Upper lobe of right lung (tissue), 1 donor: ENCODE results near the gene HNRNPU. TPM values are rescaled to one million over a fixed set of nuclear protein-coding genes. Genes with fewer than 3 reads are reported as not detected.

Source experiments
- ATAC-seq: fragments of 200-7000 bp; cut with Tn5 transposase; one replicate; pipeline ENCODE4 v1.9.1; 2020; ENCODE audit warnings: mild to moderate bottlenecking, moderate library complexity
- DNase-seq: peaks from one replicate; pipeline ENCODE4 v3.0.0-alpha.2; 2020
- H3K27ac ChIP-seq: fragments of 200-600 bp; one replicate; pipeline ENCODE4 v1.8.0; 2022
- H3K27me3 ChIP-seq: fragments of 200-600 bp; one replicate; pipeline ENCODE4 v1.8.0; 2022; ENCODE audit warnings: mild to moderate bottlenecking
- H3K36me3 ChIP-seq: fragments of 200-600 bp; one replicate; pipeline ENCODE4 v1.8.0; 2022
- H3K4me1 ChIP-seq: fragments of 200-600 bp; one replicate; pipeline ENCODE4 v1.8.0; 2022
- H3K4me3 ChIP-seq: fragments of 200-600 bp; one replicate; pipeline ENCODE4 v1.8.0; 2022; ENCODE audit warnings: mild to moderate bottlenecking
- H3K9me3 ChIP-seq: fragments of 200-600 bp; one replicate; pipeline ENCODE4 v1.8.0; 2022
- CTCF ChIP-seq: fragments of 200-600 bp; IDR thresholded peaks from one replicate; pipeline ENCODE4 v1.8.0; 2022; ENCODE audit warnings: antibody characterized with exemption
- intact Hi-C: fragments of 100-400 bp; cut with DNase I; formaldehyde crosslinking; loops from one replicate; pipeline ENCODE4 v1.11.0; 2022
- total RNA-seq: library from RNA; stranded (reverse); fragmentation: NEBNext Ultra II Directional; extraction: Animal tissue kit (Norgen Biotek cat#: 25700); gene quantifications from one replicate; pipeline ENCODE4 v1.2.1, GENCODE V29; 2021
- donor health status: DM: no; HTN: yes; CAD: no; lungs with severe emphysema.

Gene HNRNPU
- total RNA-seq, 1 donor from 2014 or later: 273 TPM

DNA sequence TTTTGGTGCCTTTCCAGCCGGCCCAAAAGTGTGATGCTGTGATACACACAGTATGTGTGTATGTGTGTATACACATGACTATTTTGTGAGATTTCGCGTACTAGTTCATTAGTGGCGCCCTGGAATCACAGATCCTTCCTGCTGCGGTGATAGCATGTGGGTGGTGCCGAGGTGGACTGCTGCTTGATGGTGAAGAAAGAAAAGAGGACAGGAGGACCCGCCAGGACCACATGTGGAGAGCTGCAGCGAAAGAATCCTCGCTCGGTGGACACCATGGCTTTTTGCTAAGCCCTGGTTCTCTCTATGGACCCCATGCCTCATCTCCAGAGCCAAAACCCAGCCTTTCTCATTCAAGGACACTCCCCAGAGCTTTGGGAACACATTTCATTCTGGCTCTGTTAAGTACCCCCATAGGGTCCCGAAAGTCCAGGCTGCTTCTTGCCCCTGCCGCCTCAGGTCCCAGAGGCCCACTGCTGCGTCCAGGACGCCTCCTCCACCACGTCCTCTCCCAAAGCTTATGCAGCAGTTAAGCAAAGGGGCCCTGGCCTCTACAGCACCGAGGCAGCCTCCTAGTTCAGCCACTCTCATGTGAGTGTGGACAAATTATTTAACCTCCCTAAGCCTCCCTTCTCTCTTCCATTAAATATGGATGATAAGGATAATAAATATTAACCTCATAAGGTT lies 61.6 kb downstream of the HNRNPU start:
- intact Hi-C loops: no loop called here
- Histone ChIP-seq H3K4me1 (no peaks in the 10 kb centered on the region), H3K4me3 (no peak overlapping the region), H3K36me3 (no peaks in the 10 kb centered on the region), H3K27ac (no peak overlapping the region), H3K27me3 (no peaks in the 10 kb centered on the region), H3K9me3 (no peaks in the 10 kb centered on the region)
- TF ChIP-seq CTCF: no peak
- ATAC-seq (no peak), DNase-seq (peak; percentile 53)

DNA sequence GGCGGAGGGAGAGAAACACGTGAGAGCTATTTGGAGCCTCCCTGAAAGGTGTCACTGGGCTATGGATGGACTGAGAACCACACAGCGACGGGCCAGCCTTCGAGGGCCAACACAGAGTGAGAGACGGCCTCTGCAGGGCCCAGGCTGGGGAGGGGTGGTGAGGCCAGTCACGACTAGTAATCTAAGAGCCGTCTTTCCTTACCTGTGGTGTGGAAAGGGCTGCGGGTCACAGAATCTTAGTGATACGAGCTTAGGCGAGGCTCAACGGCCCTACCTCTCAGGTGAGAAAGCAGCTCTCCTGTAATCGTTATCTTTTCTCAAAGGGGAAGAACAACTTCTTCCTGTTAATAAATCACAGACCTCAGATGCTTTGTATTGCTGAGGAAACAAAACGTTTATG lies 62.3 kb downstream of the HNRNPU start:
- Histone ChIP-seq H3K9me3 (no peaks in the 10 kb centered on the region), H3K4me1 (no peaks in the 10 kb centered on the region), H3K4me3 (no peak overlapping the region), H3K27me3 (no peaks in the 10 kb centered on the region), H3K27ac (no peak overlapping the region), H3K36me3 (no peaks in the 10 kb centered on the region)
- ATAC-seq (peak; percentile 39), DNase-seq (no peak)
- TF ChIP-seq CTCF: no peak
- intact Hi-C loops: no loop called here

- no peak overlapping the region for H3K27ac ChIP-seq
- no peaks in the 10 kb centered on the region for H3K4me1 ChIP-seq
- no peak overlapping the region for H3K4me3 ChIP-seq
- intact Hi-C loops: no loop called here
- H3K36me3 ChIP-seq: no peaks in the 10 kb centered on the region
- ATAC-seq: peak; percentile 80
- TF ChIP-seq CTCF: peak; percentile 62
- H3K27me3 ChIP-seq: no peaks in the 10 kb centered on the region
- DNase-seq: no peak
- H3K9me3 ChIP-seq: no peaks in the 10 kb centered on the region
These were observed 63.1 kb downstream of the HNRNPU start for GRCh38 chr1:244801246-244801645.

GRCh38 chr1:244800821-244801220 lies 63.5 kb downstream of the HNRNPU start:
- intact Hi-C loops: no loop called here
- Histone ChIP-seq H3K4me3 (no peak overlapping the region), H3K27ac (no peak overlapping the region), H3K9me3 (no peaks in the 10 kb centered on the region), H3K27me3 (no peaks in the 10 kb centered on the region), H3K4me1 (no peaks in the 10 kb centered on the region), H3K36me3 (no peaks in the 10 kb centered on the region)
- DNase-seq (no peak), ATAC-seq (no peak)
- TF ChIP-seq CTCF: no peak

Other genes with a start within 250 kb of the HNRNPU start
- gene DESI2, start 211.4 kb downstream of the HNRNPU start, total RNA-seq: 53.1 TPM
- gene COX20, start 28.9 kb downstream of the HNRNPU start, total RNA-seq: 25.0 TPM